HL-60 (cell line): Measurements from ENCODE around the gene CCL13.

Experiments
- CTCF ChIP-seq: IDR thresholded peaks from one replicate; pipeline ENCODE4 v1.5.1; 2011; ENCODE audit warnings: low read length, control low read depth, inconsistent platforms; ENCODE audit not compliant: insufficient read depth
- POLR2AphosphoS5 ChIP-seq: IDR thresholded peaks from 2 replicates; pipeline ENCODE4 v1.6.1; 2012; ENCODE audit warnings: low read depth
- TF ChIP-seq, protein P1 (sequence below): IDR thresholded peaks from 2 replicates; pipeline ENCODE4 v1.6.1; 2012; ENCODE audit warnings: low read depth; ENCODE audit not compliant: insufficient replicate concordance

GRCh38 chr17:34379868-34380267, 23.6 kb downstream of the CCL13 start:
- TF ChIP-seq CTCF (no peak), POLR2AphosphoS5 (no peak)
- TF ChIP-seq, protein P1, sequence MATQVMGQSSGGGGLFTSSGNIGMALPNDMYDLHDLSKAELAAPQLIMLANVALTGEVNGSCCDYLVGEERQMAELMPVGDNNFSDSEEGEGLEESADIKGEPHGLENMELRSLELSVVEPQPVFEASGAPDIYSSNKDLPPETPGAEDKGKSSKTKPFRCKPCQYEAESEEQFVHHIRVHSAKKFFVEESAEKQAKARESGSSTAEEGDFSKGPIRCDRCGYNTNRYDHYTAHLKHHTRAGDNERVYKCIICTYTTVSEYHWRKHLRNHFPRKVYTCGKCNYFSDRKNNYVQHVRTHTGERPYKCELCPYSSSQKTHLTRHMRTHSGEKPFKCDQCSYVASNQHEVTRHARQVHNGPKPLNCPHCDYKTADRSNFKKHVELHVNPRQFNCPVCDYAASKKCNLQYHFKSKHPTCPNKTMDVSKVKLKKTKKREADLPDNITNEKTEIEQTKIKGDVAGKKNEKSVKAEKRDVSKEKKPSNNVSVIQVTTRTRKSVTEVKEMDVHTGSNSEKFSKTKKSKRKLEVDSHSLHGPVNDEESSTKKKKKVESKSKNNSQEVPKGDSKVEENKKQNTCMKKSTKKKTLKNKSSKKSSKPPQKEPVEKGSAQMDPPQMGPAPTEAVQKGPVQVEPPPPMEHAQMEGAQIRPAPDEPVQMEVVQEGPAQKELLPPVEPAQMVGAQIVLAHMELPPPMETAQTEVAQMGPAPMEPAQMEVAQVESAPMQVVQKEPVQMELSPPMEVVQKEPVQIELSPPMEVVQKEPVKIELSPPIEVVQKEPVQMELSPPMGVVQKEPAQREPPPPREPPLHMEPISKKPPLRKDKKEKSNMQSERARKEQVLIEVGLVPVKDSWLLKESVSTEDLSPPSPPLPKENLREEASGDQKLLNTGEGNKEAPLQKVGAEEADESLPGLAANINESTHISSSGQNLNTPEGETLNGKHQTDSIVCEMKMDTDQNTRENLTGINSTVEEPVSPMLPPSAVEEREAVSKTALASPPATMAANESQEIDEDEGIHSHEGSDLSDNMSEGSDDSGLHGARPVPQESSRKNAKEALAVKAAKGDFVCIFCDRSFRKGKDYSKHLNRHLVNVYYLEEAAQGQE = no peak
